Retinal pigment epithelial cell (primary cell): ENCODE data around the gene SMARCA5.

Experiments
- DNase-seq: peaks from one replicate; pipeline ENCODE4 v3.0.0-alpha.2; 2010; ENCODE audit warnings: low read depth
- H3K4me3 ChIP-seq: 2 replicates; pipeline ENCODE4 v1.5.1; 2011; ENCODE audit warnings: mild to moderate bottlenecking, low read length, control low read depth, moderate library complexity
- CTCF ChIP-seq: conservative IDR thresholded peaks from 2 replicates; pipeline ENCODE4 v1.5.1; 2011; ENCODE audit warnings: low read depth, low read length, control low read depth, inconsistent platforms

The SMARCA5 gene

DNA sequence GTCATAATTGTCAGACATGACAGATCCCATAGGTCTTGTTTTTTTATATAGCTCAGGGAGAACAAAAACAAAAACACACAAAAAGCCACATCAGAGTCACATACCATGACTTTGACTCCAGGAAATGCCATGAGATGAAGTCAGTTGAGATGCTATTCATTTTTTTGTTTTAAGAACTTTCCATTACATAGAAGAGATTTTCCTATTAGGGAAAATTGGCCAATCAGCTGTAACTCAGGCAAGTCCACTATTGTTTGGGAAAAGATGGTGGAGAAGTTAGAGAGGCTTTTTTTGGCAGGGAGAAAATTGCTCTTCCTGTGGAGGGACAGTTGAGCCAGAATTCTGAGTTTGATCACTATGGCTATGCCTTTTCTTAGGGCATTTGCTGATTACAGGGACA, 72.6 kb downstream of the SMARCA5 start:
- DNase-seq = no peak
- no peak overlapping the region for H3K4me3 ChIP-seq
- no peak for TF ChIP-seq CTCF

DNA sequence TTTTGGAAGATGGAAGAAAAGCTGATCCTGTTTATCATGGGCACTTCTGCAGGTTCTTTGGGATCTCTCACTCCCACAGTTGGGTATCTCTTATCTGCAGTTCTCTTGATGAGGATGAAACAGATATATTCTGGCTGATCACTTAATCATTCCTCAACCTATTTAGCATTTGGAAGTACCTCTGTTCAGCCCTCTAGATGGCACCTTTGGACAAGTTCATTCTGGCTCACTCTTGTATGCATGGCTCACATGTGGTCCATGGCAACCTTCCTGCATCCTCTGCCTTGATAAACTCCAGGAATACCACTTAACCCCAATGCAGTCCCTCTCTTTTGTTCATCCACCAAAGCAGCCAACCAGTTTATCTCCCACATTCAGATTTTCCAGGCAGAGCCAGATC, 74.2 kb downstream of the SMARCA5 start:
- peak; percentile 24 for TF ChIP-seq CTCF
- DNase-seq = peak; percentile 8
- no peak overlapping the region for H3K4me3 ChIP-seq

DNA sequence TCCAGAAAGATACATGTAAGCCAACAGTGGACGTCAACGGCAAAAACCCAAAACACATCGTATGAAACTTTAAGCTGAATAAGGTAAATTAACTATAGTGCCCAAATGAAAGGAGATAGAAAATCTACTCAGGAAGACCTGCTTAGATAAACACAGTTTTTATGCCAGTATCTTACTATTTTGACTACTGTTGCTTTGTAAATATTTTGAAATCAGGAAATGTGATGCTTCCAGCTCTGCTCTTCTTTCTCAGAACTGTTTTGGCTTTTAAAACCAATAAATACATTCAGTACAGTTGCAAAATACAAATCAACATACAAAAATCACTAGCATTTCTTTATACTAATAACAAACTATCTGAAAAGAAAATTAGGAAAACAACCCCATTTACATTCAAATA, 83.8 kb downstream of the SMARCA5 start:
- no peak overlapping the region for H3K4me3 ChIP-seq
- TF ChIP-seq CTCF = no peak
- DNase-seq = no peak

GRCh38 chr4:143598816-143599215, 85.3 kb downstream of the SMARCA5 start:
- no peak for DNase-seq
- no peak overlapping the region for H3K4me3 ChIP-seq
- TF ChIP-seq CTCF = no peak

- no peak for DNase-seq
- H3K4me3 ChIP-seq = no peak overlapping the region
- no peak for TF ChIP-seq CTCF
Measured at GRCh38 chr4:143599827-143600226, 86.3 kb downstream of the SMARCA5 start.

GRCh38 chr4:143606480-143606879, 93.0 kb downstream of the SMARCA5 start:
- no peak for TF ChIP-seq CTCF
- no peak for DNase-seq

More at GRCh38 chr4:143606480-143606879, 93.0 kb downstream of the SMARCA5 start:
- H3K4me3 ChIP-seq = no peak overlapping the region
